LHCN-M2 (cell line): ENCODE data around the gene PRKD1. TPM values are rescaled to one million over a fixed set of nuclear protein-coding genes. Genes with fewer than 3 reads are reported as not detected.
A peak's percentile ranks its signal among the peaks of the same experiment; 100 is the strongest.
"Not testable (repeated sequence)": the region's sequence is repeated elsewhere in the genome, so short reads cannot be mapped to it uniquely, and the experiment has no call there.

Experiments
- DNase-seq: peaks from one replicate; pipeline ENCODE4 v3.0.0-alpha.2; 2012; ENCODE audit warnings: low read depth
- total RNA-seq: library from RNA; depleted of rRNA; stranded (reverse); fragments of >200 nt; gene quantifications from 2 replicates; pipeline ENCODE4 v1.2.3, GENCODE V29; 2014

PRKD1 gene
- total RNA-seq, 1 experiment from 2014 or later, result 23.1 TPM

- no peak for DNase-seq
Measured at GRCh38 chr14:29799464-29800095, 128.1 kb downstream of the PRKD1 start.

- DNase-seq, result no peak
Measured at GRCh38 chr14:29798811-29799210, 128.8 kb downstream of the PRKD1 start.

- no peak for DNase-seq
Measured at GRCh38 chr14:29798108-29798663, 129.5 kb downstream of the PRKD1 start.

- no peak for DNase-seq
Measured at GRCh38 chr14:29796853-29797252, 130.8 kb downstream of the PRKD1 start.

- no peak for DNase-seq
Measured at GRCh38 chr14:29789475-29789874, 138.2 kb downstream of the PRKD1 start.

GRCh38 chr14:29788093-29788492, 139.6 kb downstream of the PRKD1 start:
- no peak for DNase-seq

- DNase-seq, result no peak
Measured at GRCh38 chr14:29783556-29783955, 144.1 kb downstream of the PRKD1 start.

- no peak for DNase-seq
Measured at GRCh38 chr14:29782041-29782440, 145.6 kb downstream of the PRKD1 start.

GRCh38 chr14:29777142-29777541, 150.5 kb downstream of the PRKD1 start:
- not testable (repeated sequence) for DNase-seq

- DNase-seq, result no peak
Measured at GRCh38 chr14:29773990-29774389, 153.7 kb downstream of the PRKD1 start.

GRCh38 chr14:29763342-29763858, 164.2 kb downstream of the PRKD1 start:
- DNase-seq, result no peak

- DNase-seq, result peak; percentile 34
Measured at GRCh38 chr14:29759521-29760340, 167.9 kb downstream of the PRKD1 start.

- DNase-seq, result no peak
Measured at GRCh38 chr14:29757711-29758233, 169.9 kb downstream of the PRKD1 start.

GRCh38 chr14:29757188-29757680, 170.4 kb downstream of the PRKD1 start:
- DNase-seq, result no peak

GRCh38 chr14:29756019-29756385, 171.6 kb downstream of the PRKD1 start:
- no peak for DNase-seq

GRCh38 chr14:29755311-29756018, 172.2 kb downstream of the PRKD1 start:
- DNase-seq, result peak; percentile 55

GRCh38 chr14:29754134-29754533, 173.5 kb downstream of the PRKD1 start:
- no peak for DNase-seq

GRCh38 chr14:29752221-29752923, 175.3 kb downstream of the PRKD1 start:
- DNase-seq, result no peak

- DNase-seq, result no peak
Measured at GRCh38 chr14:29749829-29750228, 177.8 kb downstream of the PRKD1 start.

- DNase-seq, result peak; percentile 88
Measured at GRCh38 chr14:29749327-29749726, 178.3 kb downstream of the PRKD1 start.

GRCh38 chr14:29745863-29746262, 181.8 kb downstream of the PRKD1 start:
- DNase-seq, result no peak
